Stimulated activated naive CD4-positive, alpha-beta T cell treated with Interleukin-2 at 50 U/mL for 16 hours (primary cell): ENCODE data around the gene INHA.

Experiments used
- DNase-seq: peaks from one replicate; lab custom pipeline; 2025; lab: John Stamatoyannopoulos, UW

Gene INHA

DNA sequence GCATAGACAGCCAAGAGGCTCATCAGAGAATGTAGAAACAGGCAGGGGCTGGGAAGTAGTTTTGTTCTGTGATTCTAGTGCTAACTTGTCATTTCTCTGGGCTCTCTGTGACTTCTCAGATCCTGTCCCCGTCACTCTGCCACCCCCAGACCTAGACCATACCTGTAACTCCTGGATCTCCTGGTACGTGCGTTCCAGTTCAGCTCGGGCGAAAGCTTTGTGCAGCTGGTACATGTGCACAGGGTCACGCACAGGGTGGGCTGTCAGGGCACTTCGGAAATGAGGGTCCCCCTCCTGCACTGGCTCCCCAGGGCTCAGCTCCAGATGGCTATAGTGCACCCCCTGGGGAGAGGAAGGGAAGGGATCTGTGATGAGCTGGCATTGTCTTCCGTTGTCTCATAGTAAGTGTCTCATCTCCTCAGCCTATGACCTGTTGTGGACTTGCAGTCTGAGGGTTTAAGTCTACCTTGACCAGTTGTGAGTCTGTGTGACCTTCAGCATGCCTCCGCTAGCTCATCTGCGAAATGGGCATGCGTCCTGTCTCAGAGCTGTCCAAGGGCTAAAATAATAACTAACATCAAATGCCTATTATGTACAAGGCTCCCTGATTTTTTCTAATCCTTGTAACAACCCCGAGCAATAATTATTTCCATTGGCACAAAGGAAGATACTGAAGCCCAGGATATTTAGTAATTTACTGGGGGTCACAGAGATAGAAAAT lies 31.2 kb upstream of the INHA start:
- no peak for DNase-seq

GRCh38 chr2:219541611-219542180 lies 30.4 kb upstream of the INHA start:
- peak; percentile 81 for DNase-seq

DNA sequence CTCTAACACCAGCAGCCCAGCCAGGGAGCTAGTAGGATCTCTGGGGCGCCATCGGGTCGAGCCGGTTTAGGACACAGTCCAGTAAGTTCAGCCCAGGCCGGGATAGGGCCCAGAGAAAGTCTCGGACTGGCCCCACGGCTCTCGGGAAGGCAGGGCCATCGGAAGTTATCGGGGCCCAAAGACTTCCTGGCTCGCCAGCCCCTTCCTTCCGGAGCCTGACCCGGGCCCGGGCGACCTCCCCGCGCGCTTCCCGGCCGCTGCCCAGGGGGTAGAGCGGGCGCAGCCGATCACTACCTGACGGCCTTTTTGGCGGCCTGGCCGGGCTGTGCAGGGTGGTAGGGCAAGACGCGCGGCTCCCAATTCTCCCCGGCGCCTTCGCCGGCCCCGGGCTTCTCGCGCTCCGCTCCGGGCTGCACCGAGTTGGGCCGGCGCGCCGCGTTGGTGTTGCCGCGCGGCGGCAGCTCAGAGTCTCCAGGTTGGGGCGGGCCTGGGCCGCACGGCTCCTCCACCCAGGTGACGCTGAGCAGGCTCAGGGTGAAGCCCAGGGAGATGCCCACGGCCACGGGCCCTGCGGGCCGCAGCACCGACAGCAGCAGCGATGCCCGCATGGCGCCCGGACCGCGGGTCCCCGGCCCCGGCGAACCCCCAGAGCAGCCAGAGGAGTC lies 29.0 kb upstream of the INHA start:
- no peak for DNase-seq

- DNase-seq: peak; percentile 94
Measured at GRCh38 chr2:219543596-219544358, 28.3 kb upstream of the INHA start, which contains the start of the genes CHPF and TMEM198. CHPF (minus strand) TSS chr2:219543809; CDS start chr2:219543538, 271 bp downstream. TMEM198 (plus strand) TSS chr2:219544028; CDS start chr2:219544728, 700 bp downstream.

DNA sequence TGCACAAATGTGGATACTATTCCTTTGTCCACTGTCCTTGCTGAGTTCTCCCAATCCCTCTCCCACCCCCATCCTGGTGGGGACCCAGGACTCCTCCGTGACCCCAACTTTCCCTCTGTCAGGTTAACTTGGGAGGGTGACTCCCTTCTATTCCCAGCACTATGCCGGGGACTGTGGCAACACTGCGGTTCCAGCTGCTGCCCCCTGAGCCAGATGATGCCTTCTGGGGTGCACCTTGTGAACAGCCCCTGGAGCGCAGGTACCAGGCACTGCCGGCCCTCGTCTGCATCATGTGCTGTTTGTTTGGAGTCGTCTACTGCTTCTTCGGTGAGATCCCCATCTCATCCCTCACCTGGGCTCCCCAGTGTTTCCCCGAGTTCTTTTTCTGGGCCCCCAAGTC lies 27.5 kb upstream of the INHA start:
- no peak for DNase-seq

GRCh38 chr2:219545295-219545942 lies 26.7 kb upstream of the INHA start:
- no peak for DNase-seq

GRCh38 chr2:219545943-219546352 lies 26.2 kb upstream of the INHA start:
- DNase-seq: no peak

GRCh38 chr2:219547621-219548020 lies 24.5 kb upstream of the INHA start:
- DNase-seq: no peak

DNA sequence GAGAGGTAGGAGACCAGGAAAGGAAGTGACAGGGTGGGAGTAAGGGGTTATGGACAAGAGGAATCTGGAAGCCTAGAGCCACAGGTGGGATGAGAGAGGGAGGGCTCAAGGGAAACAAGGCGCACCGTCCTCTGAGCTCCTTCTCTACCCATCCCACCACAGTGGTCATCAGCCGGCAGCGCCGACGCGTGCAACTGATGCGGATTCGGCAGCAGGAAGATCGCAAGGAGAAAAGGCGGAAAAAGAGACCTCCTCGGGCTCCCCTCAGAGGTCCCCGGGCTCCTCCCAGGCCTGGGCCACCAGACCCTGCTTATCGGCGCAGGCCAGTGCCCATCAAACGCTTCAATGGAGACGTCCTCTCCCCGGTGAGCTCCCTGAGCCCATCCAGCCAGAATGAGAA lies 23.1 kb upstream of the INHA start:
- DNase-seq: no peak

DNA sequence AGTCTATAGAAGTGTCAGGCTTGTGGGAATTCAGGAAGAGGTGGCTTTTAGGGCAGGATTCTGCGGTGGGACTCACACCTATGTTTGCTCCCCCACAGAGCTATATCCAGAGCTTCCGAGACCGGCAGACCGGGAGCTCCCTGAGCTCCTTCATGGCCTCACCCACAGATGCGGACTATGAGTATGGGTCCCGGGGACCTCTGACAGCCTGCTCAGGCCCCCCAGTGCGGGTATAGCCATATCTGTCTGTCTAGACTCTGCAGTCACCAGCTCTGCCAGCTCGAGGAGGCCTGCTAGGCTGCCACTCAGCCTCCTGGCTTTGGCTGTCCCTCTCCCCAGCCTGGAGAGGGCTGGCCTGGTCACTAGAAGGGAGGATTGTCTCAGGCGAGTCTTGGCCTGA lies 22.5 kb upstream of the INHA start:
- no peak for DNase-seq

DNA sequence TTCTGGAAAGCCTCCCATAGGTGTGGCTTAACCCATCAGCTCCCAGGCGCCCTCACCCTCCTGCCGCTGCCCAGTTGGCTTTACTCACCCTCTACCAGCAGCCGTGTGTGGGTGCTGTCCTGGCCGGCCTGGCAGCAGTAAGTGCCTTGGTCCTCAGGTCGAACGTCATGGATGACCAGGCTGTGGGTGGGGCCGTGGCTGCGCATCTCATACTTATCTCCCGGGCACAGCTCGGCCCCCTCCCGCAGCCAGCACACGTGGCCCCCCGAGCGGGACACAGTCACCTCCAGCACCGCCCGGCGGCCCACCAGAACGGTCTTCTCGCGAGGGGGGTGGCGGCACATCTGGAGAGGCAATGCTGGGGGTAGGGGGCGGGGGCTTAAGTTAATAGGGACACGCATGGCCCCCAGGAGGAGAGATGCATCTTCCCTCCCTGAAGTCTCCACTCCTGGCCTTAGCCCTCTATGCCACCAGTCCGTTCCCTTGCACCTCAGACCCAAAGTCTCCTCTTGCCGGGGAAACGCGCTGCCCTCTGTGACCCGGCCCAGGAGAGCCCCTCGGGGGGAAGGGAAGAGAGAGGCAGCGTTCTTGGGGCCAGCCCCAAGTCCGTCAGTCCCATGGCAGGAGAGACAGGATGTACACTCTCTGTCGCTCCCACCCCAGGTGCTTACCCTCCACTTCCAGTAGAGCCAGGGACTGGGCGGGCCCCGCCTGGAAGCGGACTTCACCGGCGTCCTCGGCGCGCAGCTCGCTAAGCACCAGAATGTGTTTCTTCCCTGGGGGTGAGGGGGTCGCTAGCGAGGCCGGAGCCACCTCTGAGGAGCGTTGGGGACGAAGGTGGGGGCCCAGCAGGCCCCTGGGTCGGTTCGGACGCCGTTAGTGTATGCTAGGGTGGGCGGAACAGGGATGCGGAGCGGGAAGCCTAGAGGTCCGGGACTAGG lies 20.4 kb upstream of the INHA start:
- DNase-seq: no peak

DNA sequence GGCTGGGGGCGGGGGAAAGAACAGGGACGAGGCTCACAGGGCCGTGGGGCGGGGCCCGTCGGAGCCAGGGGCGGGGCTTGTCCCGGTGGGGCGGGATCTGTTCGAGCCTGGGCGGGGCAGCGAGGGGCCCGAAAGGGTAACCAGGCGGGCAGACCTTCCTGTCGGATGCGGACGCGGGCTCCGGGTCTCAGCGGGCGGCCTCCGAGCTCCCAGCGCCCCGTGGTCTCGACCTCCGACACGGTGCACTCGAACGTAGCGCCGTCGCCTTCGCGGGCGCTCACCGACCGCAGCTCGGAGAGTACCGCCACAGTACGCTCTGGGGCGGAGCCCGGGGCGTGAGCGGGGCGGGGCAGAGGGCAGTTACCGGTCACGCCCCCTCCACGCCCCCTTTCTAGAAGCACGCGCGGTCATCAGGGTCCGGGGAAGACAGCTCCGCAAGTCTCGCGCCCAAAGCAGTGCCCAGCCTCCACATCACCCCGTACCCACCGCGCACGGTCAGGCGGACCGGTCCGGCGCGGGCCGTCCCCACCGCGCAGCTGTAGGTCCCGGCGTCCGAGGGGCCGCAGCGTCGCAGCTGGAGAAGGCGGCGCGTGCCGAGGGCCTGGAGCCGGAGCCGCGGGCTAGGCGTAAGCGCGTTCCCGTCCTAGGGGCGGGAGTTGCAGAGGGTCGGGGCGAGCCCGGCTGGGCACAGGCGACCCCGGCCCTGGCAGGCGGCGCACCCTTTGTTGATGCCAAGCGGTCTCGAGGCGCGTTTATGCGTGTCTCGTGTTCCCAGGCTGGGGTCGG lies 19.5 kb upstream of the INHA start:
- peak; percentile 78 for DNase-seq

DNA sequence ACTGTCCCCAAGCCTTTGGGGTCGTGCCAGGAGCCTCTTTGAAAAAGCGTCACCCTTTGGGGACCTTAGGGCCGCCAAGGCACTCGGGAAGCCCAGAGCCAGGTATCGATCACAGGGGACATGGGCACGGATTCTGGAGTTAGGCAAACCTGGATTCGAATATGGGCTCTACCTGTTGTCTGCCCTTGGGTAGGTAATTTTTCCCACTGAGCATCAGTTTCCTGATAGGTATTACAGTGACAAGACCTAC lies 19.0 kb upstream of the INHA start:
- no peak for DNase-seq

GRCh38 chr2:219553463-219553963 lies 18.6 kb upstream of the INHA start:
- no peak for DNase-seq

GRCh38 chr2:219554350-219554749 lies 17.8 kb upstream of the INHA start:
- DNase-seq: no peak

DNA sequence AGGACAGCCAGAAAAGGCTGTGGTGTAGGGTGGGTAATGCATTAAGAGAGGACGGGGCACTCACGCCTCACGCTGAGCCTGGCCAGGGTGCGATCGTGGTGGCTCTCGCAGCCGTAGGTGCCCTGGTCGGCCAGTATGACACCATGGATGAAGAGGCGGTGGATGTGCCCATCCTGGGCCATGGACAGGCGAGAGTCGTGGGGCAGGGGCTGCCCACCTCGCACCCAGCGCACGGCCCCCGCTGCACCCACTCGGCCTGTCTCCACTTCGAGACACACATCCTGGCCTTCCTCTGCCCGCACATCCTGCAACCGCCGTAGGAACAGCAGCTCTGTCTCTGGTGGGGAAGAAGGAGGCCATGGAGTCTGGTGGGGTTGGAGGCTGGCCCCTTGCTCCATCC lies 16.2 kb upstream of the INHA start:
- no peak for DNase-seq

DNA sequence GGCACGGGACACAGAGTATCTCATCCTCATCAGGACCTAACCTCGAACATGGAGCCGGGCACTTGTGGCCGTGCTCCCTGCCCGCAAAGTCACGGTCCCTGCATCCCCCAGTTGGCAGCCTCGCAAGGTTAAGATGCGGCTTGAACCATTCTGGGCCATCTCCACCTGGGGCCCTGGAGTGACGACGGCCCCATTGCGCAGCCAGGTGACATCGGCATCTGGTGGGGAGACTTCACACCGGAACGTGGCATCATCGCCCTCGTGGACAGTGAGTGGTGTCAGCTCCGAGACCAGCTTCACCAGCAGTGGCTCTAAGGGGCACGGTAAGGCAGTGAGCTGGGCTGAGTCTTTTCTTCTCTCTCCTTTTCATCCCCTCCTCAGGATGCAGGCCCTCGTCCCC lies 15.7 kb upstream of the INHA start:
- no peak for DNase-seq

DNA sequence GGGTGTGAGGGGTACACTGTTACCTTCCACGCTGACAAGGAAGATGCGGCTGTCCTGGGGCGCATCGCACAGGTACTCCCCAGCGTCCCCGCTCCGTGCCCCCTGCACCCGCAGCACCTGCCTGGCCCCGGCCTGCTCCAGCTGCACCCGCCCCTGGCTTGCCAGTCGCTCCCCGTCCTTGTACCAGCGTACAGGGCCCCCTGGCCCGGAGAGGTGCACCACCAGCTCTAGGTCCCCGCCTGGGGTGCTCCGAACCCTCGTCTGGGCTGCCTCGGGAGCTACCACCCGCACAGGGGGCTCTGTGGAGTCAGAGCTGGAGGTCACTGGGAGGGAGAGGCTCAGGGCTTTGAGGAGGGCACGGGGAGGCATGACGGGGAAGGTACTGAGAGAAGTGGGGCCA lies 14.8 kb upstream of the INHA start:
- no peak for DNase-seq

- no peak for DNase-seq
Measured at GRCh38 chr2:219557791-219558785, 14.0 kb upstream of the INHA start.
